HG03045 (cell line): ENCODE data around the gene CLCA4.

Experiments
- ATAC-seq: cut with Tn5 transposase; IDR thresholded peaks from one replicate; pipeline ENCODE4 v1.9.1; 2021; ENCODE audit warnings: mild to moderate bottlenecking, moderate library complexity; ENCODE audit not compliant: unreplicated experiment

The CLCA4 gene

DNA sequence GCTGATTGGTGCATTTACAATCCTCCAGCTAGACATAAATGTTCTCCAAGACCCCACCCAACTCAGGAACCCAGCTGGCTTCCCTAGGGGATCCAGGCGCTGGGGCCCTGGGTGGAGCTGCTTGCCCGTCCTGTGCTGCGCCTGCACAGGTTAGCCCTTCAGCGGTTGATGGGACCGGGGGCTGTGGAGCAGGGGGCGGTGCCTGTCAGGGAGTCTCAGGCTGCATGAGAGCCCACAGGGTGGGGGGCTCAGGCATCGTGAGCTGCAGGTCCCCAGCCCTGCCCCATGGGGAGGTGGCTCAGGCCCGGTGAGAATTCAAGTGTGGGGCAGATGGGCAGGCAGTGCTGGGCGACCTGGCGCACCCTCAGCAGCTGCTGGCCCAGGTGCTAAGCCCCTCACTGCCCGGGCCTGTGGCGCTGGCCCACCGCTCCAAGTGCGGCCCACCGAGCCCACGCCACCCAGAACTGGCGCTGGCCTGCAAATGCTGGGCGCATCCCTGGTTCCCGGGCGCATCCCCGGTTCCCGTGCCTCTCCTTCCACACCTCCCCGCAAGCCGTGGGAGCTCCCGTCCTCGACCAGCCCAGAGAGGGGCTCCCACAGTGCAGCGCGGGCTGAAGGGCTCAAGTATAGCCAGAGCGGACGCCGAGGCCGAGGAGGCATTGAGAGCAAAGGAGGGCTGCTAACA lies 23.1 kb upstream of the CLCA4 start:
- no peak for ATAC-seq

DNA sequence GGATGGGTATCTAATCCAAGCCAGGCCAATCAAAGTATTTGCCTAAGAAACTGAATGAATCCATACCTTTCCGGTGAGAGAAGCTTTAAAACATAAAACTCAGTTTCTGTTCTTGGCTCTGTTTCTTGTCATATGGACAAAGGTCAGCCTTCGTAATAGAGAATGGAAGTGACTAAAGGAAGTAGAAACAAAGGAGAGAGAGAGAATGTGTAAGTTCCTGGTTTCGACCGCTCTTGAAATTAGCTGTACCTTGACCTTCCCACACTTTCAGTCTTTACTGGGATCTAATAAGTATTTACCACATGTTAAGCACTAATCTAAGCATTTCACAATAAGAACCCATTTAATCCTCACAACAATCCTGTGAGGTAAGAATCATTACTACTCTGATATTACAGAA lies 19.6 kb upstream of the CLCA4 start:
- ATAC-seq = no peak

- no peak for ATAC-seq
Observed at GRCh38 chr1:86530211-86530845, 16.6 kb upstream of the CLCA4 start.

- ATAC-seq = no peak
Observed at GRCh38 chr1:86537928-86538695, 8.8 kb upstream of the CLCA4 start.

- ATAC-seq = no peak
Observed at GRCh38 chr1:86538775-86539174, 8.1 kb upstream of the CLCA4 start.

DNA sequence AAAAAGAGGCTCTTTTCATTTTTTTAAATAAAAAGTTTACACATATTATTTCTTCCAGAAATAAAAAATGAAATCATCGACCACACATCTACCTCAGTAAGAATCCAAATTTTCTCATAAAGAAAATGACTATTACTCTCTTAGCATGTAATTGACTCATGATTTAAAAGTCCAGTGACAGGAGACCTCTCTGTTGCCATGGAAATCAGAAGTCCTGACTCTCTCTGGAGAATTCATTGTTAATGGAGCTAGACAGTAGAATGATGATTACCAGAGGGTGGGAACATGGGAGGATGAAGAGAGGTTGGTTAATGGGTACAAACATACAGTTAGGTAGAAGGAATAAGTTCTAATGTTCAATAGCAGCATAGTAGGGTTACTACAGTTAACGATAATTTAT lies 5.0 kb upstream of the CLCA4 start:
- no peak for ATAC-seq

GRCh38 chr1:86542631-86543030 lies 4.2 kb upstream of the CLCA4 start:
- ATAC-seq = no peak

- no peak for ATAC-seq
Observed at GRCh38 chr1:86548839-86549238, 2.0 kb downstream of the CLCA4 start.

- no peak for ATAC-seq
Observed at GRCh38 chr1:86551305-86551704, 4.4 kb downstream of the CLCA4 start.

DNA sequence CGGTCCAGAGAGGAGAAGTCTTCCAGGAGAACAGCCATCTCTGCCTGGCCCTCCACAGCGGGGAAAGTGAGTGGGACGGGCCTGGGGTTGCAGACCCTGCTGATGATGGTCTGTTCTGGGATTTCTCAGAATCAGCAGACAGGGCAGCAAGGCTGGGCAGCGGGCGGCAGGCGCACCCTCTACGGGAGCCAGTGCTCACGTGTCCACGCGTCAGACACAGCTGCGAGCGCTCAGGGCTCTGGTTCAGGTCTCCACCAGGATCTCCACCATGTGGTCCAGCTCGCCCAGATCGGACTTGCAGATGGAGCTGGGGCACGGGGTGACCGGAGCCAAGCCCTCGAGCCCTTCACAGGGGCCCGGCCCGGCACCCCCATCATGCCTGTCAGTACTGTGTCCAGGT lies 5.5 kb downstream of the CLCA4 start:
- ATAC-seq = no peak

DNA sequence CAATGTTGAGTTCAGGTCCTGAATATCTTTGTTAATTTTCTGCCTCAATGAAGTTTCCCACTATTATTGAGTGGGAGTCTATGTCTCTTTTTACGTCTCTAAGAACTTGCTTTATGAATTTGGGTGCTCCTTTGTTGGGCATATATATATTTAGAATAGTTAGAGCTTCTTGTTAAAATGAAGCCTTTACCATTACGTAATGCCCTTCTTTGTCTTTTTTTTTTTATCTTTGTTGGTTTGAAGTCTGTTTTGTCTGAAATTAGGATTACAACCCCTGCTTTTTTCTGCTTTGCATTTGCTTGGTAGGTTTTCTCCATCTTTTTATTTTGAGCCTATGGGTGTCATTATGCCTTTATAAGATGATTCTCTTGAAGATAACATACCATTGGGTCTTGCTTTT lies 10.9 kb downstream of the CLCA4 start:
- no peak for ATAC-seq

DNA sequence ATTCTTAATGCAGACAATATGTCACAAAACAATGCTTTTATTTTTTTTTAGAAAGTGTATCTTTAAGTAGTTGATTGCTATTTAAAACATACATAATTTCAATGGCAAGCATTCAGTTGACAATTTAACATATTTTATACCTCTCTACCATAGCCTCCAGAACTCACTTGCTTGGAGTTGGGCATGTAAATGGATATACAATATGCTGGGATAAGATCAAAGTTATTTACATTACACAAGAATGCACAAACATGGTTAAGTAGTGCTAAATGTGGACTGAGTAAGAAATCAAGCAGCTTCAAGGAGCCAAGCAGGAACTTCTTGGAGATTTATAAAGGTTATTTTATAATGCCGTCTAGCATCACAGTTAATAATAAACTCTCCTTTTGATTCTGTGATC lies 17.0 kb downstream of the CLCA4 start:
- no peak for ATAC-seq

GRCh38 chr1:86567341-86567740 lies 20.5 kb downstream of the CLCA4 start:
- no peak for ATAC-seq

DNA sequence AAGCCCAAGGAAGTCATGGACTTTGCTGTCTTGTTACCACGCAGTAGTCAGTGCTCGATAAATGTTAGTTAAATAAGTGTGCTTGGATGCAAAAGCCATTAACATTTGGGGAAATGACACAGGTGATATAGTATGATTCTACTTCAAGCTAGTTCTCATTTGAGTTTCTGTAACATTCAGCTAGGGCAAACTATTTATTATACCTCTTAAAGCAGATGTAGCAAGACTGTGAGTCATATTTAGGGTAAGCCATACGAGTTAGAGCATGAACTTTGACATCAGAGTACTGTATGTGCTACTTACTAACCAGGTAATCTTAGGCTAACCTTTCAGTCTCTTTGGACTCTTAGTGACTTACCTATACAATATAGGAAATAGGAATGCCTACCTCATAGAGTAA lies 21.0 kb downstream of the CLCA4 start:
- ATAC-seq = no peak

GRCh38 chr1:86573763-86574484 lies 27.0 kb downstream of the CLCA4 start:
- ATAC-seq = no peak

GRCh38 chr1:86581231-86581630 lies 34.4 kb downstream of the CLCA4 start:
- no peak for ATAC-seq

DNA sequence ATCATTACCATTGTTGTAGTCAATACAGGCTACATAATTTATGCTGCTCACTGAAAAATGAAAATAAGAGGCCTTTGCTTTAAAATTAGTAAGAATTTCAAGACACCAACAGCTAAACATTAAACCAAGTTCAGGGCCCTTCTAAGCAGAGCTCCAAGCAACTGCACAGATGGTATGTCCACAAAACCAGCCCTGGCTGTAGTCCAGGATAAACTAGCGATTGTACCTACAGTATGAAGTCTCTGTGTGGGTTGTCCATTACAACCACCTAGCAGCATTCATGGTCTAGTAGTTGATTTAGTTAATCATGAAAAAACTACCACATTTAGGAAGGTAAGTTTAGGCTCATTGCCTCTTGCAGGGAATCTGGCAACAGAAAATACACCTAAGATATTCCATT lies 35.3 kb downstream of the CLCA4 start:
- ATAC-seq = no peak

DNA sequence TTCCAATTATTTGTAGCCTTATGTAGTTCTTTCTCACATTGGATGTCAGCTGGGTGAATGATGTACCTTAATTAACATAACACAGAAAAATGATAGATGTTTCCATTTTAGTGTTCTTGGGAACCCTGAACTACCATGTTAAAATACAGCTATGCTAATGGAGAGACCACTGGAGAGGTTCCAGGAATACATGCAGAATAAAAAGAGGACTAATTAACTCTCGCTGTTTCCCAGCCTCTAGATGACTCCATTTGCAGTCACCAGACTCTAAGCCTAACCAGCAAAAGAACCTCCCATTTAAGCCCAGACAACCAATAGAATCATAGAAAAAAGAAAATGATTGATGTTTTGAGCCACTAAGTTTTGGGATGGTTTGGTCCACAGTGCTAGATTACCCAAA lies 36.2 kb downstream of the CLCA4 start:
- no peak for ATAC-seq

DNA sequence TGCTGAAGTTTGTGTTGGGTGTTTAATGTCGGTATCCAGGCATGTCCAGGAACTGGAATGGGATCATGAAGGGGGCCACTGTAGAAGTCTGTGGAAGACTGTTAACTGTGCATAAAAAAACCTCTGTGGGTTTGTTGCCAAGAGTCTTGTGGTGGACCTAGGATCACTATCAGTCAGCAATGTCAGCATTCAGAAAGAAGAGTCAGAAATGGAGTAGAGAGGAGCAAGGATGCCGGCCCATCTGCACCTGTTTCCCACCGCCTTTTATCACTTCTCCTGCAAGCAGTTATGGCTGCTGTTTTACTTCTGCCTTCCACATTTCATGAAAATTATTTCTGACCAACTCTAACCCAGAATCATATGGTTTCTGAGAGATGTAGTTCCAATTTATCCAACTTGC lies 36.7 kb downstream of the CLCA4 start:
- ATAC-seq = no peak

DNA sequence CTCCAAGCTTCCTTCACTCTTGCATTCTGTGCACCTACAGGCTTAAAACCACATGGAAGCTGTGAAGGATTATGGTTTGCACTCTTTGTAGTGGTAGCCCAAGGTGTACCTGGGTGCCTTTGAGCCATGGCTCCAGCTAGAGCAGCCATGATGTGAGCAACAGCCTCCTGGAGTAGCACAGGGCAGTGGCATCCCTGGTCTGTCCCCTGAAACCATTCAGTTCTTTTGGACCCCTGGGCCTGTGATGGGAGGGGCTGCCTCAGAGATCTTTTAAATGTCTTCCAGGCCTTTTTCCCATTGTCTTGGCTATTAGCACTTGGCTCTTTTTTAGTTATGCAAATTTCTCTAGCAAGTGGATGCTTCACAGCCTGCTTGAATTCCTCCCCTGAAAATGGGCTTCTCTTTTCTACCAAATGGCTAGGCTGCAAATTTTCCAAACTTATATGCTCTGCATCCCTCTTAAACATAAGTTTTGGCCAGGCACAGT lies 47.4 kb downstream of the CLCA4 start:
- ATAC-seq = no peak

GRCh38 chr1:86596224-86596623 lies 49.3 kb downstream of the CLCA4 start:
- no peak for ATAC-seq
